ENCODE measurements around the gene DGKB.

DNA sequence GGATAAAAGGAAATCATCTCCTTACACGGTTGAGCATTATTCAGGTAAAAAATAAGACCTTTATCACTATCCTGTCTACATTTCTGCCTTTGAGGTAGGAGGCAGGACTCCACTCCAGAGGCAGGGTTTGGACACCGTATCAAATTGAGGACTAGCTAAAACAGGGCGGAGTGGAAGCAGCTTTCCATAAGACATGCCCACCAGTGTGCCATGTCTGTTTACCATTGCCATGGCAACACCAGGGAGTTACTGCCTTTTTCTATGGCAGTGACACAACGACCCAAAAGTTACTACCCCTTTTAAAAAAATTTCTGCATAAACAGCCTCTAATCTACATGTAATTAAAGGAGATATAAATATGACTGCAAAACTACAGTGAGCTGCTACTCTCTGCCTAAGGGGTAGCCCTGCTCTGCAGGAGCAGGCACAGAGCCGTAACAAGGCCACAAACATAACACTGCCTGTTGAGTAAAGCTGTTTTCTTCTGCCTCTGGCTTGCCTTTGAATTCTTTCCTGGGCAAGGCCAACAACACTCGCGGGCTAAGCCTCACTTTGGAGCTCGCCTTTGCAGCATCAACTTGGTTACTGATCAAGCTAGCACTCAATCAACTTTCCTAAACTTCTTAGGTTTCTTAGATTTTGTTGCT is 26.5 kb downstream of the DGKB start:
- TF ChIP-seq POLR2A (IDR thresholded peaks at IDR 0.05; ENCODE audit: low read depth, low read length) = no peak
- no peak for TF ChIP-seq POLR2AphosphoS5 (IDR thresholded peaks at IDR 0.05; ENCODE audit: low read depth, low read length)
- no peak for TF ChIP-seq TAF1 (IDR thresholded peaks at IDR 0.05; ENCODE audit: low read depth, low read length)
- no peak for TF ChIP-seq SPI1 (IDR thresholded peaks at IDR 0.05; ENCODE audit: low read depth, low read length)
